ENCODE results near the gene RAVER2. TPM values are rescaled to one million over a fixed set of nuclear protein-coding genes. Genes with fewer than 3 reads are reported as not detected.

Gene RAVER2
- total RNA-seq, 1 experiment from 2014 or later = 12.8 TPM

DNA sequence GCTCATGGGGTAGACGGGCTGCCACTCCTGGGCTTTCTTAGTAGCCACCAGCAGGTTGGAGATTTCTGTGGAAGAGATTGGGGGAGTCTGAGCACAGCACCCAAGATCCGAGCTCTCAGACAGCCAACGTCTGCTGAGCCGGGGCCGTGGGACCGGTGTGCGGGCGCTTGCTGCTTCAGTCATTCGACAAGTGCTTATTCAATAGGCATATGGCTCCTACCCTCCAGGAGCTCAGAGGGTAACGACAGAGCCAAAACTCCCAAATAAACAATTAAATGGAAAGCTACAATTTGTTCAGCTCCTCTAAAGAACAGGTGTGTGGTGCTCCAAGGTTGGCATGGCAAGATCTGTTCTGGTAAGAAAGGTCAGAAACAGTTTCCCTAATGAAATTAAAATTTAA, 106.0 kb downstream of the RAVER2 start:
- TF ChIP-seq, protein P1, sequence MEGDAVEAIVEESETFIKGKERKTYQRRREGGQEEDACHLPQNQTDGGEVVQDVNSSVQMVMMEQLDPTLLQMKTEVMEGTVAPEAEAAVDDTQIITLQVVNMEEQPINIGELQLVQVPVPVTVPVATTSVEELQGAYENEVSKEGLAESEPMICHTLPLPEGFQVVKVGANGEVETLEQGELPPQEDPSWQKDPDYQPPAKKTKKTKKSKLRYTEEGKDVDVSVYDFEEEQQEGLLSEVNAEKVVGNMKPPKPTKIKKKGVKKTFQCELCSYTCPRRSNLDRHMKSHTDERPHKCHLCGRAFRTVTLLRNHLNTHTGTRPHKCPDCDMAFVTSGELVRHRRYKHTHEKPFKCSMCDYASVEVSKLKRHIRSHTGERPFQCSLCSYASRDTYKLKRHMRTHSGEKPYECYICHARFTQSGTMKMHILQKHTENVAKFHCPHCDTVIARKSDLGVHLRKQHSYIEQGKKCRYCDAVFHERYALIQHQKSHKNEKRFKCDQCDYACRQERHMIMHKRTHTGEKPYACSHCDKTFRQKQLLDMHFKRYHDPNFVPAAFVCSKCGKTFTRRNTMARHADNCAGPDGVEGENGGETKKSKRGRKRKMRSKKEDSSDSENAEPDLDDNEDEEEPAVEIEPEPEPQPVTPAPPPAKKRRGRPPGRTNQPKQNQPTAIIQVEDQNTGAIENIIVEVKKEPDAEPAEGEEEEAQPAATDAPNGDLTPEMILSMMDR (IDR thresholded peaks at IDR 0.05; ENCODE audit: unreplicated experiment) = no peak
- intact Hi-C loops (cut with micrococcal nuclease; ENCODE audit: unreplicated experiment) = no loop called here
- peaks cover 48% of the 10 kb centered on the region for H3K36me3 Mint-ChIP-seq (ENCODE audit: insufficient read depth, unreplicated experiment)
- CTCF ChIA-PET = interaction anchor here (1.3 kb wide), 1 partner anchor 14 kb away, joined by 3 read pairs; no protein-coding TSS in a partner anchor
- no peak for DNase-seq
- no peak overlapping the region for H3K4me3 Mint-ChIP-seq (ENCODE audit: low read depth, unreplicated experiment)
- H3K27me3 Mint-ChIP-seq (ENCODE audit: unreplicated experiment) = no peaks in the 10 kb centered on the region
- H3K4me1 Mint-ChIP-seq (ENCODE audit: low read depth, unreplicated experiment) = no peaks in the 10 kb centered on the region
- no peak overlapping the region for H3K27ac Mint-ChIP-seq (ENCODE audit: unreplicated experiment)
- no TSS peak for BruUV-seq (replicated peaks)
- no peaks in the 10 kb centered on the region for H3K9me3 Mint-ChIP-seq (ENCODE audit: low read depth, unreplicated experiment)

DNA sequence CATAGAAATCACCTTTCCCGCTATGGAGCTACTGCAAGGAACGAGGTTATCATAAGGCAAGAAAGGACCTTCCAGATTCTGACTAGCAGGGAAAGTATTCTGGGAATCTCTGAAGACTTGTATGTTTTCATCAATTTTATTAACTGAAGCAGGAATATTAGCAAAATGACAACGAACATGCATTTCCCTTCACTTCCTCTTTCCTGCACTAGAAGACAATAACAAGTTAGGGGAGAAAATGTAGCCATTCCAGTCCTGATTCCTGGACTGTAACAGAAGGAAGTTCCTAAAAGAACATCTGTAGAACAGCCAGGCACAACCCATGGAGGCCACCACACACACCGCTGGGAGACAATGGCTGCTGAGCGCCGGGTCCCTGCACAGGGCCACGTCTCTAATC, 106.8 kb downstream of the RAVER2 start:
- H3K27me3 Mint-ChIP-seq (ENCODE audit: unreplicated experiment) = no peaks in the 10 kb centered on the region
- TF ChIP-seq, protein P1 (IDR thresholded peaks at IDR 0.05; ENCODE audit: unreplicated experiment) = no peak
- CTCF ChIA-PET = interaction anchor here (0.6 kb wide), 1 partner anchor 454 kb away, joined by 6 read pairs; no protein-coding TSS in a partner anchor
- no TSS peak for BruUV-seq (replicated peaks)
- H3K9me3 Mint-ChIP-seq (ENCODE audit: low read depth, unreplicated experiment) = no peaks in the 10 kb centered on the region
- H3K4me3 Mint-ChIP-seq (ENCODE audit: low read depth, unreplicated experiment) = no peak overlapping the region
- peaks cover 40% of the 10 kb centered on the region for H3K36me3 Mint-ChIP-seq (ENCODE audit: insufficient read depth, unreplicated experiment)
- H3K4me1 Mint-ChIP-seq (ENCODE audit: low read depth, unreplicated experiment) = no peaks in the 10 kb centered on the region
- intact Hi-C loops (cut with micrococcal nuclease; ENCODE audit: unreplicated experiment) = no loop called here
- H3K27ac Mint-ChIP-seq (ENCODE audit: unreplicated experiment) = no peak overlapping the region
- DNase-seq = no peak

DNA sequence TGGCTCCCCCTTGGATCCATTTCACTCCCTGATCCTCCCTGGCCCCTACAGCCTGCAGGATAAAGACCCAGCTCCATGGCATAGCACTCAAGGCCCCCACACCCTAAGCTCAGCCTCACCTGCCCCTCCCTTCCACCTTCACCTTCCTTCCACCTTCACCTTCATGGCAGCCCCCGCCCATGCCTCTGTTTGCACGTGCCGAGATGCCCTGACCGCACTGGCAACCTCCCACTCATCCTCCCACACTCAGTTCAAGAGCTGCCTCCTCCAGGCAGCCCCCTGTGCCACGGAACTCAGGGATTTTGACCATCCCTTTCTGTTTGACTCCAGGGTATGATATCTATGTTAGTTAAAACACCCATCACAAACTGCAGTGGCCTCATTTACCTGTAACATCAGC, 109.8 kb downstream of the RAVER2 start:
- Mint-ChIP-seq H3K9me3 (ENCODE audit: low read depth, unreplicated experiment) (no peaks in the 10 kb centered on the region), H3K27ac (ENCODE audit: unreplicated experiment) (no peak overlapping the region), H3K4me3 (ENCODE audit: low read depth, unreplicated experiment) (no peak overlapping the region), H3K36me3 (ENCODE audit: insufficient read depth, unreplicated experiment) (peaks cover 52% of the 10 kb centered on the region), H3K27me3 (ENCODE audit: unreplicated experiment) (no peaks in the 10 kb centered on the region), H3K4me1 (ENCODE audit: low read depth, unreplicated experiment) (no peaks in the 10 kb centered on the region)
- intact Hi-C loops (cut with micrococcal nuclease; ENCODE audit: unreplicated experiment) = no loop called here
- DNase-seq = no peak
- BruUV-seq (replicated peaks) = no TSS peak
- TF ChIP-seq, protein P1 (IDR thresholded peaks at IDR 0.05; ENCODE audit: unreplicated experiment) = no peak
- CTCF ChIA-PET = no interaction called here

DNA sequence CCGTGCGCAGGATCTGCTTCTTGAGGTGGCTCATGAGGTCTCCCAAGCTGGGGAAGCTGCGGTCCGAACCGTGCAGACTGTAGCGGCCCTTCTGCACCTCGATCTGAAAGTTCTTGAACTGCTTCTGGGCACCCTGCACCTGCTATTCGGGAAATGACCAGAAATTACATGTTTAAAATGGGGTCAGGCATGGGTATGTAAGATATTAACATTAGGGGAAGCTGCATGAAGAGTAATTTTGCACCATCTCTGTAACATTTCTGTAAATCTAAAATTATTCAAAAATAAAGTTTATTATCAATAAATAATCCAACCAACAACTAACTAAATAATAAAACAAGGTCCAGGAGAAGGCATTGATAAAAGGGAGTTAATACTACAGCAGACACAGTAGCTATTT, 110.7 kb downstream of the RAVER2 start:
- intact Hi-C loops (cut with micrococcal nuclease; ENCODE audit: unreplicated experiment) = no loop called here
- Mint-ChIP-seq H3K27ac (ENCODE audit: unreplicated experiment) (no peak overlapping the region), H3K4me3 (ENCODE audit: low read depth, unreplicated experiment) (no peak overlapping the region), H3K36me3 (ENCODE audit: insufficient read depth, unreplicated experiment) (peaks cover 44% of the 10 kb centered on the region), H3K9me3 (ENCODE audit: low read depth, unreplicated experiment) (no peaks in the 10 kb centered on the region), H3K4me1 (ENCODE audit: low read depth, unreplicated experiment) (no peaks in the 10 kb centered on the region), H3K27me3 (ENCODE audit: unreplicated experiment) (no peaks in the 10 kb centered on the region)
- CTCF ChIA-PET = interaction anchor here (0.6 kb wide), 1 partner anchor 941 kb away, joined by 3 read pairs; no protein-coding TSS in a partner anchor
- BruUV-seq (replicated peaks) = no TSS peak
- no peak for DNase-seq
- TF ChIP-seq, protein P1 (IDR thresholded peaks at IDR 0.05; ENCODE audit: unreplicated experiment) = no peak

Measured in Calu3 (cell line).